ENCODE data around the gene CAMKK1.

GRCh38 chr17:3937359-3937758, 44.5 kb upstream of the CAMKK1 start:
- TF ChIP-seq CTCF (IDR thresholded peaks at IDR 0.05 in 4 of 5, conservative IDR thresholded peaks at IDR 0.05 in 1 of 5) (no peak), POLR2A (IDR thresholded peaks at IDR 0.05) (no peak)

Data from gastrocnemius medialis (tissue), 4 donors.